ENCODE data around the gene PCDHGA2. TPM values are rescaled to one million over a fixed set of nuclear protein-coding genes. Genes with fewer than 3 reads are reported as not detected.

The PCDHGA2 gene
- total RNA-seq, 1 donor from 2014 or later: 0.08 TPM

GRCh38 chr5:141355641-141356040 lies 17.1 kb downstream of the PCDHGA2 start:
- Mint-ChIP-seq H3K4me3 (no peak overlapping the region), H3K9me3 (peaks cover 26% of the 10 kb centered on the region), H3K4me1 (ENCODE audit: low read depth) (peaks cover 6% of the 10 kb centered on the region), H3K27ac (no peak overlapping the region), H3K27me3 (ENCODE audit: insufficient read depth) (peaks cover 2% of the 10 kb centered on the region), H3K36me3 (ENCODE audit: low read depth) (peaks cover 2% of the 10 kb centered on the region)
- intact Hi-C loops (cut with micrococcal nuclease): loop anchor here (5.0 to 10.0 kb wide), 2 partner anchors 111 to 167 kb away; partner anchors contain the start of gene PCDHB15
- no peak for DNase-seq (ENCODE audit: low spot score)

DNA sequence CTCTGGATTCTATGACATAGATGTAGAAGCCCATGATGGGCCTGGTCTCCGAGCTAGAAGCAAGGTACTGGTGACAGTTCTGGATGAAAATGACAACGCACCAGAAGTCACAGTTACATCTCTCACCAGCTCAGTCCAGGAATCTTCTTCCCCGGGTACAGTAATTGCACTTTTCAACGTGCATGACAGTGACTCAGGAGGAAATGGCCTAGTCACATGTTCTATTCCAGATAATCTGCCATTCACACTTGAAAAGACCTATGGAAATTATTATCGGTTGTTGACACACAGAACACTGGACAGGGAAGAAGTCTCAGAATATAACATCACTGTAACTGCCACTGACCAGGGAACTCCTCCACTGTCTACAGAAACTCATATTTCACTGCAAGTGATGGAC lies 17.6 kb downstream of the PCDHGA2 start:
- peaks cover 7% of the 10 kb centered on the region for H3K27me3 Mint-ChIP-seq (ENCODE audit: insufficient read depth)
- H3K4me3 Mint-ChIP-seq: no peak overlapping the region
- peaks cover 2% of the 10 kb centered on the region for H3K36me3 Mint-ChIP-seq (ENCODE audit: low read depth)
- H3K27ac Mint-ChIP-seq: no peak overlapping the region
- intact Hi-C loops (cut with micrococcal nuclease): loop anchor here (5.0 to 10.0 kb wide), 2 partner anchors 111 to 166 kb away; partner anchors contain the start of gene PCDHB15
- peaks cover 6% of the 10 kb centered on the region for H3K4me1 Mint-ChIP-seq (ENCODE audit: low read depth)
- peaks cover 26% of the 10 kb centered on the region for H3K9me3 Mint-ChIP-seq
- DNase-seq (ENCODE audit: low spot score): no peak

DNA sequence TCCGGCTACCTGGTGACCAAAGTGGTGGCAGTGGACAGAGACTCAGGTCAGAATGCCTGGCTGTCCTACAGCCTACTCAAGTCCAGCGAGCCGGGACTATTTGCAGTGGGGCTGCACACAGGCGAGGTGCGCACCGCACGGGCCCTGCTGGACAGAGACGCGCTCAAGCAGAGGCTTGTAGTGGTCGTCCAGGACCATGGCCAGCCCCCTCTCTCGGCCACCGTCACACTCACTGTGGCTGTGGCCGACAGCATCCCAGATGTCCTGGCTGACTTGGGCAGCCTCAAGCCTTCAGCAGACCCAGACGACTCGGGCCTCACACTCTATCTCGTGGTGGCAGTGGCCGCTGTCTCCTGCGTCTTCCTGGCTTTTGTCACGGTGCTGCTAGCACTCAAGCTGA lies 18.4 kb downstream of the PCDHGA2 start:
- intact Hi-C loops (cut with micrococcal nuclease): loop anchor here (5.0 to 10.0 kb wide), 2 partner anchors 112 to 165 kb away; partner anchors contain the start of gene PCDHB15
- Mint-ChIP-seq H3K9me3 (peaks cover 29% of the 10 kb centered on the region), H3K27ac (no peak overlapping the region), H3K4me3 (no peak overlapping the region), H3K4me1 (ENCODE audit: low read depth) (peaks cover 6% of the 10 kb centered on the region), H3K36me3 (ENCODE audit: low read depth) (peaks cover 2% of the 10 kb centered on the region), H3K27me3 (ENCODE audit: insufficient read depth) (peaks cover 10% of the 10 kb centered on the region)
- no peak for DNase-seq (ENCODE audit: low spot score)

- Mint-ChIP-seq H3K27ac (peak within 1 kb of the TSS; percentile 68), H3K9me3 (peaks cover 43% of the 10 kb centered on the region), H3K36me3 (ENCODE audit: low read depth) (peaks cover 5% of the 10 kb centered on the region), H3K4me1 (ENCODE audit: low read depth) (peaks cover 6% of the 10 kb centered on the region), H3K4me3 (peak within 1 kb of the TSS; percentile 85), H3K27me3 (ENCODE audit: insufficient read depth) (peaks cover 19% of the 10 kb centered on the region)
- DNase-seq (ENCODE audit: low spot score): no peak
- intact Hi-C loops (cut with micrococcal nuclease): loop anchor here (1.0 to 10.0 kb wide), 5 partner anchors 37 to 204 kb away; partner anchors contain the start of genes PCDHB15, PCDHGA11 and PCDHGB5
Observed at GRCh38 chr5:141359790-141360426, 21.3 kb downstream of the PCDHGA2 start, which contains the start of gene PCDHGB2. Gene PCDHGB2, plus strand, starts transcription at chr5:141359994. Its CDS starts 142 bp downstream, at chr5:141360136.

DNA sequence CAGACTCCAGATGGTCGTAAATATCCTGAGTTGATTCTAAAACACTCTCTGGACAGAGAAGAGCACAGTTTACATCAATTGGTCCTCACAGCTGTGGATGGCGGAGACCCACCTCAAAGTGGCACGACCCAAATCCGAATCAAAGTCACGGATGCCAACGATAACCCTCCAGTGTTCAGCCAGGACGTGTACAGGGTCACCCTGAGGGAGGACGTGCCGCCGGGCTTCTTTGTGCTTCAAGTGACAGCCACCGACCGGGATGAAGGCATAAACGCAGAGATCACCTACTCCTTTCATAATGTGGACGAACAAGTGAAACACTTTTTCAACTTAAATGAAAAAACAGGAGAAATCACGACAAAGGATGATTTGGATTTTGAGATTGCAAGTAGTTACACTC lies 22.1 kb downstream of the PCDHGA2 start:
- intact Hi-C loops (cut with micrococcal nuclease): loop anchor here (5.0 kb wide), 2 partner anchors 37 to 62 kb away; partner anchors contain the start of genes PCDHGA11 and PCDHGB5
- Mint-ChIP-seq H3K36me3 (ENCODE audit: low read depth) (peaks cover 10% of the 10 kb centered on the region), H3K9me3 (peaks cover 51% of the 10 kb centered on the region), H3K4me1 (ENCODE audit: low read depth) (peaks cover 6% of the 10 kb centered on the region), H3K27ac (no peak overlapping the region), H3K4me3 (no peak overlapping the region), H3K27me3 (ENCODE audit: insufficient read depth) (peaks cover 24% of the 10 kb centered on the region)
- no peak for DNase-seq (ENCODE audit: low spot score)

DNA sequence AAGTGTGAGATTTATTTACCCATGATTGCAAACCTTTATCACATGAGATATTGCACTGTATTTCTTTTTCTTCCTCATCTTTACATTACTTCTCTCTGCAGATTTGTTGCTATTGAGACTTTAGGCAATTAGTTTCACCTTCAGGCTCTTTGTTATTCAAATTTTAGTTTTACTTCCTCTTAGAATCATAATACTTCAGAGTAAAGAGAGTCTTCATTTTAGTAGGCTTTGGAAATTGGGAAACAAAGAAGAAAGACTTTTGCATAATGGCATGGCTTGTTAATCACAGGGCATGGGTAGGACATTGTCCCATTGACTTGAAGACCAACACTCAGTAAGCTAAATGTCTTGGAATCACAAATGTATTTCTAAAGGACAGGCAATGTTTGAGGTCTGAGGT lies 24.2 kb downstream of the PCDHGA2 start:
- H3K27me3 Mint-ChIP-seq (ENCODE audit: insufficient read depth): peaks cover 27% of the 10 kb centered on the region
- H3K27ac Mint-ChIP-seq: no peak overlapping the region
- H3K9me3 Mint-ChIP-seq: peaks cover 56% of the 10 kb centered on the region

GRCh38 chr5:141363952-141364660 lies 25.5 kb downstream of the PCDHGA2 start, which contains the start of gene PCDHGA5:
Gene PCDHGA5, plus strand, starts transcription at chr5:141364162. Its CDS starts 169 bp downstream, at chr5:141364331.
- Mint-ChIP-seq H3K4me3 (no peak within 1 kb of the TSS), H3K27ac (peak within 1 kb of the TSS; percentile 5), H3K9me3 (peaks cover 56% of the 10 kb centered on the region), H3K36me3 (ENCODE audit: low read depth) (peaks cover 12% of the 10 kb centered on the region), H3K4me1 (ENCODE audit: low read depth) (peaks cover 6% of the 10 kb centered on the region), H3K27me3 (ENCODE audit: insufficient read depth) (peaks cover 27% of the 10 kb centered on the region)
- intact Hi-C loops (cut with micrococcal nuclease): loop anchor here (5.0 kb wide), 2 partner anchors 33 to 58 kb away; partner anchors contain the start of genes PCDHGA11 and PCDHGB5
- DNase-seq (ENCODE audit: low spot score): no peak

More for the DNA sequence above, 24.2 kb downstream of the PCDHGA2 start:
- peaks cover 12% of the 10 kb centered on the region for H3K36me3 Mint-ChIP-seq (ENCODE audit: low read depth)
- no peak overlapping the region for H3K4me3 Mint-ChIP-seq
- H3K4me1 Mint-ChIP-seq (ENCODE audit: low read depth): peaks cover 6% of the 10 kb centered on the region
- DNase-seq (ENCODE audit: low spot score): no peak
- intact Hi-C loops (cut with micrococcal nuclease): loop anchor here (5.0 kb wide), 2 partner anchors 35 to 60 kb away; partner anchors contain the start of genes PCDHGA11 and PCDHGB5

DNA sequence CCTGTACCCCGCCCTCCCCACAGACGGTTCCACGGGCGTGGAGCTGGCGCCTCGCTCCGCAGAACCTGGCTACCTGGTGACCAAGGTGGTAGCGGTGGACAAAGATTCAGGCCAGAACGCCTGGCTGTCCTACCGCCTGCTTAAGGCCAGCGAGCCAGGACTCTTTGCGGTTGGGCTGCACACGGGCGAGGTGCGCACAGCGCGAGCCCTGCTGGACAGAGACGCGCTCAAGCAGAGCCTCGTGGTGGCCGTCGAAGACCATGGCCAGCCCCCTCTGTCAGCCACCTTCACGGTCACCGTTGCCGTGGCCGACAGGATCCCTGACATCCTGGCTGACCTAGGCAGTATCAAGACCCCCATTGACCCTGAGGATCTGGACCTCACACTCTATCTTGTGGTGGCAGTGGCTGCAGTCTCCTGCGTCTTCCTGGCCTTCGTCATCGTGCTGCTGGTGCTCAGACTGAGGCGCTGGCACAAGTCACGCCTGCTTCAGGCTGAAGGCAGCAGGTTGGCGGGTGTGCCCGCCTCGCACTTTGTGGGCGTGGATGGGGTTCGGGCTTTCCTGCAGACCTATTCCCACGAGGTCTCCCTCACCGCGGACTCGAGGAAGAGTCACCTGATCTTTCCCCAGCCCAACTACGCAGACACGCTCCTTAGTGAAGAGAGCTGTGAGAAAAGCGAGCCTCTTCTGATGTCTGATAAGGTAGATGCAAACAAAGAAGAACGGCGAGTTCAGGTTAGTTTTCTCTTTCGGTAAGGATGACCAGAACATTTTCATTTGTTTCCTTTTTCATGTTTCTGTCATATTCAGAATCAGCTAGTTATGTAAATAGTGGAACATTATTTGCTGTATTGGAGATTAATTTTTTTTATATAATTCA lies 27.7 kb downstream of the PCDHGA2 start:
- Mint-ChIP-seq H3K36me3 (ENCODE audit: low read depth) (peaks cover 10% of the 10 kb centered on the region), H3K27ac (no peak overlapping the region), H3K4me1 (ENCODE audit: low read depth) (no peaks in the 10 kb centered on the region), H3K4me3 (no peak overlapping the region), H3K27me3 (ENCODE audit: insufficient read depth) (peaks cover 27% of the 10 kb centered on the region), H3K9me3 (peaks cover 51% of the 10 kb centered on the region)
- intact Hi-C loops (cut with micrococcal nuclease): no loop called here
- DNase-seq (ENCODE audit: low spot score): no peak

GRCh38 chr5:141369994-141370848 lies 31.7 kb downstream of the PCDHGA2 start, which contains the start of gene PCDHGB3:
Gene PCDHGB3, plus strand, starts transcription at chr5:141370242. Its CDS starts 153 bp downstream, at chr5:141370395.
- DNase-seq (ENCODE audit: low spot score): no peak
- peaks cover 35% of the 10 kb centered on the region for H3K9me3 Mint-ChIP-seq
- peaks cover 6% of the 10 kb centered on the region for H3K36me3 Mint-ChIP-seq (ENCODE audit: low read depth)
- peak within 1 kb of the TSS; percentile 55 for H3K27ac Mint-ChIP-seq
- intact Hi-C loops (cut with micrococcal nuclease): loop anchor here (5.0 kb wide), 1 partner anchor 42 kb away; the partner anchor contains the start of gene PCDHGA10
- peak within 1 kb of the TSS; percentile 74 for H3K4me3 Mint-ChIP-seq
- peaks cover 24% of the 10 kb centered on the region for H3K27me3 Mint-ChIP-seq (ENCODE audit: insufficient read depth)
- H3K4me1 Mint-ChIP-seq (ENCODE audit: low read depth): no peaks in the 10 kb centered on the region

- no peaks in the 10 kb centered on the region for H3K36me3 Mint-ChIP-seq (ENCODE audit: low read depth)
- peaks cover 18% of the 10 kb centered on the region for H3K27me3 Mint-ChIP-seq (ENCODE audit: insufficient read depth)
- peaks cover 31% of the 10 kb centered on the region for H3K9me3 Mint-ChIP-seq
- intact Hi-C loops (cut with micrococcal nuclease): loop anchor here (5.0 kb wide), 1 partner anchor 40 kb away; the partner anchor contains the start of gene PCDHGA10
- no peak overlapping the region for H3K27ac Mint-ChIP-seq
- H3K4me3 Mint-ChIP-seq: no peak overlapping the region
- DNase-seq (ENCODE audit: low spot score): no peak
- H3K4me1 Mint-ChIP-seq (ENCODE audit: low read depth): no peaks in the 10 kb centered on the region
Observed at GRCh38 chr5:141371572-141372475, 33.3 kb downstream of the PCDHGA2 start.
